Gastroesophageal sphincter (tissue), 4 donors: ENCODE data around the gene C14orf93. TPM values are rescaled to one million over a fixed set of nuclear protein-coding genes. Genes with fewer than 3 reads are reported as not detected.

Source experiments
- ATAC-seq: fragments of 150-250 bp; one replicate; pipeline ENCODE4 v1.9.1; 2016; ENCODE audit warnings: mild to moderate bottlenecking, moderate library complexity
- H3K27ac ChIP-seq, 4 donors: fragments of 200-600 bp; sonication (generic) in 3 of 4; 1 replicate in 3 of 4; 2 replicates in 1 of 4; pipeline ENCODE4 v1.5.1; 2016 to 2019
- H3K27me3 ChIP-seq: fragments of 200-600 bp; sonication (generic); one replicate; pipeline ENCODE4 v1.5.1; 2019
- H3K36me3 ChIP-seq, 2 donors: fragments of 200-600 bp; sonication (generic); one replicate each; pipeline ENCODE4 v1.5.1; 2019; ENCODE audit warnings: control low read depth in 1 of 2
- H3K4me1 ChIP-seq, 3 donors: fragments of 200-600 bp; sonication (generic); 1 replicate in 2 of 3; 2 replicates in 1 of 3; pipeline ENCODE4 v1.5.1; 2016 to 2019; ENCODE audit warnings: control low read depth in 2 of 3
- H3K4me3 ChIP-seq, 2 donors: fragments of 200-600 bp; sonication (generic); one replicate each; pipeline ENCODE4 v1.5.1; 2019; ENCODE audit warnings: mild to moderate bottlenecking in 1 of 2, moderate library complexity in 1 of 2
- H3K9me3 ChIP-seq, 3 donors: fragments of 200-600 bp; sonication (generic); one replicate each; pipeline ENCODE4 v1.5.1; 2017 to 2019; ENCODE audit warnings: control low read depth in 2 of 3
- EP300 ChIP-seq: sonication (generic); formaldehyde crosslinking; IDR thresholded peaks from one replicate; pipeline ENCODE4 v1.6.1; 2017; ENCODE audit warnings: antibody characterized with exemption, mild to moderate bottlenecking
- POLR2A ChIP-seq, 2 donors: fragments of 450-650 bp; IDR thresholded peaks; one replicate each; pipeline ENCODE4 v1.6.1; 2017; ENCODE audit warnings: antibody characterized with exemption in 2 of 2, mild to moderate bottlenecking in 2 of 2, moderate library complexity in 1 of 2
- POLR2AphosphoS5 ChIP-seq: sonication (generic); formaldehyde crosslinking; IDR thresholded peaks from one replicate; pipeline ENCODE4 v1.6.1; 2017; ENCODE audit warnings: antibody characterized with exemption
- WGBS, 2 donors: methylation state at CpG; one replicate each; pipeline ENCODE4 v1.1.5; 2018; ENCODE audit warnings: low coverage in 1 of 2; 5-methylcytosine and 5-hydroxymethylcytosine counted together
- total RNA-seq, 4 donors: library from RNA; depleted of rRNA; stranded (reverse); fragments of >200 nt; gene quantifications; one replicate each; pipeline ENCODE4 v1.1.0, GENCODE V29; 2016
- TF ChIP-seq, protein P1 (sequence below), 4 experiments: fragments of 200-600 bp in 2 of 4; fragments of 450-650 bp in 2 of 4; sonication (generic) in 1 of 4; IDR thresholded peaks; one replicate each; pipeline ENCODE4 v1.5.1; 2017 to 2019; ENCODE audit warnings: antibody characterized with exemption in 4 of 4, mild to moderate bottlenecking in 2 of 4, moderate library complexity in 2 of 4

The C14orf93 gene
- total RNA-seq, 4 donors from 2014 or later = 8.4 to 16.0 (median 13.2) TPM

DNA sequence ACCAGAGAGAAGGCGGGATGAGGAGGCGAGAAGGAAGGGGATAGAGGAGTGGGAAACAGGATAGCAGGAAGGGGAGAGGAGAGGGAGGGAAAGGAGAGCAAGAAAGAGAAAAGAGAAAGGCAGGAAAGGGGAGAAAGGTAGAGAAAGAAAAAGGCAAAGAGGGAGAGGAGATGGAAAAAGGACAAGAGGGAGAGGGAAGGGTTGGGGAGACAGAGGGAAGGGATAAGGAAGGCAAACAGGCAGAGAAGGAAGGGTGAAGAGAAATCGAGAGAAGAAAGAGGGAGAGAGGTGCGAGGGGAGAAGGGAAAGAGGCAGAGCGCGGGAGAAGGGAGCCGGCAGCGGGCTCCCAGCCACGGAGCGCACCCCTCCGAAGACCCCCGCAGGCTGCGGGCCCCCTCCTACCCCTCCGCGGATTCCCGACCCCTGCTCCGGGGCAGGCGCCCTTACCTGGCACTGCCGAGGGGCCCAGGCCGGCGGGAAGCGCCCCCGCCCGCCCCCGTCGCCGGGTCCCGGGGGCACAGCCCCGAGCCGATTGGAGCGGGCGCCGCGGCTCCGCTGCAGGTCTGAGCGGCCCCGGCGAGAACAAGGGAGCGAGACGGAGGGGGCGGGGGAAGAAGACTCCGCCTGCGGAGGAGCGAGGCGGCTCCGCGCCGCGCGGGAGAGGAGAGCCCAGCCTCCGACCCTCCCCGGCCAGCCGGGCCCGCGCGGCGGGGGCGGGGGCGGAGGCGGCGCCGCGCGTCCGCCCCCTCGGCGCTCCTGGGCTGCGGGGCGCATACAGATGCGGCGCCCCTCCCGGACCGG is 47.2 kb upstream of the C14orf93 start, which contains the start of gene CDH24:
Gene CDH24, minus strand, starts transcription at position 565 of the 801 bp plus-strand sequence. CDS start 1,787 bp downstream, outside the sequence.
- 0 to 9% methylated on average over 12 to 15 of the region's 73 CpGs for WGBS, 2 donors
- H3K9me3 ChIP-seq = no peaks in the 10 kb centered on the region
- peak; percentile 82 for ATAC-seq

DNA sequence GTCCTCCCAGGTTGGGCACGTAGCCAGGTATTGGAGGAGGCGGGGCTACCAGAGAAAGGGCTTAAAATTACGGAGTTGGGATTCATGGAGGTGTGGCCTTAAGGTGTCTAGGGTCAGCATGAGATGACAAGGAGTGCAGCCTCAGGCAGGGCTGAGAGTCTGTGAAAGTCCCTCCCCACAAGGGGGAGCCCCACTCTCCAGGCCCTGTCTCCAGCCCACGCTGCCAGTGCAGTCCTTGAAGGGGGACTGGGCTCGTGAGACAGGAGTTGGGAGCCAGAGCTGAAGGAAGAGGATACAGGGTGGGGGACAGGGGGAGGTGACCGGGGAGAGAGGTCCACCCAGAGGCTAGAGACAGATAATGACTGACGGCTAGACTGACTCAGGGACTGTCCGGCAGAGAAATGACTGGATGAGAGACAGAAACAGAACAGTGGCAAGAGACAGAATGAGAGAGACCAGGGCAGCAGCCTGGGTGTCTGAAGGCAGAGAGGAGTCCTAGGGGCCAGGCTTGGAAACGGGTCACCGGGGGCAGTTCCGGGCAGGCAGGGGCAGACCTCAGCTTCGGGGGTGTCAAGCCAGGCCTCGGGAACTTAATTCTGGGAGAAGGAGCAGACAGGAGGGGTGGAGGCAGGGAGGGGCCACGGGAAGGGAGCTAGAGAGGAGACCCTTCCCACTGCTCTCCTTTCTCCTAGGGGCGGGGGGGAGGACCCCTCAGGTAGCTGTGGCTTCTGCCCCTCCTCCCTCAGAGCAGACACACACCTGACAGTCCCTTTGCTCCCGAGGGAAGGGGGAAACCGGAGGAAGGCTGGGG is 46.4 kb upstream of the C14orf93 start:
- H3K4me3 ChIP-seq = peak overlapping the region in 1 of 2 donors; percentile 76
- no peak for ATAC-seq

More for the DNA sequence above, 47.2 kb upstream of the C14orf93 start, which contains the start of gene CDH24:
- peaks cover 0 to 36% of the 10 kb centered on the region in 2 donors for H3K36me3 ChIP-seq
- H3K4me3 ChIP-seq = peak within 1 kb of the TSS; percentile 58 to 76
- H3K4me1 ChIP-seq = peaks cover 0 to 37% (median 12%) of the 10 kb centered on the region in 3 donors
- H3K27me3 ChIP-seq = no peaks in the 10 kb centered on the region
- H3K27ac ChIP-seq = peak within 1 kb of the TSS; percentile 29 to 84 (median 80)
- TF ChIP-seq EP300 (no peak), POLR2A (IDR thresholded peaks at IDR 0.05) (peak; percentile 19 to 31)
- TF ChIP-seq, protein P1, sequence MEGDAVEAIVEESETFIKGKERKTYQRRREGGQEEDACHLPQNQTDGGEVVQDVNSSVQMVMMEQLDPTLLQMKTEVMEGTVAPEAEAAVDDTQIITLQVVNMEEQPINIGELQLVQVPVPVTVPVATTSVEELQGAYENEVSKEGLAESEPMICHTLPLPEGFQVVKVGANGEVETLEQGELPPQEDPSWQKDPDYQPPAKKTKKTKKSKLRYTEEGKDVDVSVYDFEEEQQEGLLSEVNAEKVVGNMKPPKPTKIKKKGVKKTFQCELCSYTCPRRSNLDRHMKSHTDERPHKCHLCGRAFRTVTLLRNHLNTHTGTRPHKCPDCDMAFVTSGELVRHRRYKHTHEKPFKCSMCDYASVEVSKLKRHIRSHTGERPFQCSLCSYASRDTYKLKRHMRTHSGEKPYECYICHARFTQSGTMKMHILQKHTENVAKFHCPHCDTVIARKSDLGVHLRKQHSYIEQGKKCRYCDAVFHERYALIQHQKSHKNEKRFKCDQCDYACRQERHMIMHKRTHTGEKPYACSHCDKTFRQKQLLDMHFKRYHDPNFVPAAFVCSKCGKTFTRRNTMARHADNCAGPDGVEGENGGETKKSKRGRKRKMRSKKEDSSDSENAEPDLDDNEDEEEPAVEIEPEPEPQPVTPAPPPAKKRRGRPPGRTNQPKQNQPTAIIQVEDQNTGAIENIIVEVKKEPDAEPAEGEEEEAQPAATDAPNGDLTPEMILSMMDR (IDR thresholded peaks at IDR 0.05) = no peak

DNA sequence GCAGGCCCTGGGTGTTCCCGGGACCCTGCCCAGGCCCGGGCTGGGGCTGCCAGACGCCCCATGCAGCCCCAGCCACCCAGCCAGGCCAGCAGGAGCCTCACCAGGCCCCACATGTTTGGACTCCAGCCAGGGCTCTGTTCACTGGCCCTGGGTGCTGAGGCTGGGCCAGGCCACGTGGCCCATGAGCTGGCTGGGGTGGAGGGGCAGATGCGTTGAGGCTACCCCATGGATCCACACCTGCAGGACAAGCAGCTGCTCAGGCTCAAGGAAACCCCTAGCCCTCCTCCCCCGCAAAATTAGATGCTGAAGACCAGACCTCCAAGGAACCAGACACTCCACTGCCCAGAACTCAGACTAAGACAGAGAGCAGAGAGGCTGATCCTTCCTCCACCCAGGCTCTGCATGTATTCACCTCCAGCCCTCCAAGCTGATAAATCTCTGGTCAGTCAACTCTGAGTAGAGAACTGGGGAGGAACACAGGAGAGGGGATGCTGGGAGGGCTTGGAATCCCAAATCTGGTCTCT is 45.7 kb upstream of the C14orf93 start:
- Histone ChIP-seq H3K27ac (no peak overlapping the region), H3K27me3 (no peaks in the 10 kb centered on the region), H3K4me1 (peaks cover 0 to 26% (median 10%) of the 10 kb centered on the region in 3 donors), H3K9me3 (no peaks in the 10 kb centered on the region), H3K4me3 (no peak overlapping the region), H3K36me3 (peaks cover 0 to 22% of the 10 kb centered on the region in 2 donors)
- ATAC-seq = no peak
- WGBS, 2 donors = 67% methylated on average over 1 of the region's 6 CpGs; no CpG with 5 or more reads in 1 of the 2 donors
- no peak for TF ChIP-seq POLR2AphosphoS5
- TF ChIP-seq POLR2A (IDR thresholded peaks at IDR 0.05) = peak in 1 of 2 donors; percentile 13

More for the DNA sequence above, 46.4 kb upstream of the C14orf93 start:
- Histone ChIP-seq H3K27ac (peak overlapping the region in 2 of 4 donors; percentile 29 to 84), H3K27me3 (no peaks in the 10 kb centered on the region), H3K4me1 (peaks cover 0 to 28% (median 10%) of the 10 kb centered on the region in 3 donors), H3K9me3 (no peaks in the 10 kb centered on the region), H3K36me3 (peaks cover 0 to 29% of the 10 kb centered on the region in 2 donors)
- no peak for TF ChIP-seq POLR2AphosphoS5
- TF ChIP-seq, protein P1 (IDR thresholded peaks at IDR 0.05) = peak in 3 of 4 experiments; percentile 57 to 76 (median 64)
- 4 to 9% methylated on average over 12 to 16 of the region's 17 CpGs for WGBS, 2 donors

DNA sequence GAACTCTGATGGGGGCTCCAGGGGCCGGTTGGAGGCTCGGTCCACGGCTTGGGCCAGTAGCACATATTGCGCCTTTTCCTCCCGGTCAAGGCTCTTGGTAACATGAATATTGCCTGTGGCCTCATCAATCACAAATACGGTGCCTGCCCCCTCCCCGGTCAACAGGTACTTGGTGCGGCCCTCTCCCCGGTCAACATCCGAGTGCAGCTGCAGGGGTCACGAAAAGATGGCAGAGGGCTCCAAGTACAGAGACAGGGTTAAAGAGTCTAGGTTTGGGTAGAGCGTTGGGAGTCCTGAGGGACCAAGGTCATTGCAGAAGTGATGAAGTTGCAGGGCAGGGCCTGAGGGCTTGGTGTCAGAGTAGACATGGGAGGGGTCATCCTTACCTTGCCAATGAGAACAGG is 45.2 kb upstream of the C14orf93 start:
- Histone ChIP-seq H3K27me3 (no peaks in the 10 kb centered on the region), H3K27ac (no peak overlapping the region), H3K4me3 (no peak overlapping the region), H3K36me3 (peaks cover 0 to 17% of the 10 kb centered on the region in 2 donors), H3K4me1 (peaks cover 0 to 26% (median 10%) of the 10 kb centered on the region in 3 donors), H3K9me3 (no peaks in the 10 kb centered on the region)
- no peak for ATAC-seq
- WGBS, 2 donors = 100% methylated on average over 4 of the region's 12 CpGs; no CpG with 5 or more reads in 1 of the 2 donors
- TF ChIP-seq POLR2AphosphoS5 = no peak
- no peak for TF ChIP-seq EP300
- TF ChIP-seq, protein P1 (IDR thresholded peaks at IDR 0.05) = no peak
